Hepatocyte (in vitro differentiated cells): Measurements from ENCODE around the gene TMEM176A.

Experiments used
- EZH2 ChIP-seq: fragments of 200-600 bp; sonication (generic); IDR thresholded peaks from 2 replicates; pipeline ENCODE4 v1.6.1; 2016; ENCODE audit warnings: antibody characterized with exemption, mild to moderate bottlenecking, borderline replicate concordance
- TF ChIP-seq, protein P1 (sequence below): fragments of 200-600 bp; sonication (generic); IDR thresholded peaks from 2 replicates; pipeline ENCODE4 v1.5.1; 2016; ENCODE audit warnings: antibody characterized with exemption, mild to moderate bottlenecking; ENCODE audit not compliant: poor library complexity

- TF ChIP-seq, protein P1, sequence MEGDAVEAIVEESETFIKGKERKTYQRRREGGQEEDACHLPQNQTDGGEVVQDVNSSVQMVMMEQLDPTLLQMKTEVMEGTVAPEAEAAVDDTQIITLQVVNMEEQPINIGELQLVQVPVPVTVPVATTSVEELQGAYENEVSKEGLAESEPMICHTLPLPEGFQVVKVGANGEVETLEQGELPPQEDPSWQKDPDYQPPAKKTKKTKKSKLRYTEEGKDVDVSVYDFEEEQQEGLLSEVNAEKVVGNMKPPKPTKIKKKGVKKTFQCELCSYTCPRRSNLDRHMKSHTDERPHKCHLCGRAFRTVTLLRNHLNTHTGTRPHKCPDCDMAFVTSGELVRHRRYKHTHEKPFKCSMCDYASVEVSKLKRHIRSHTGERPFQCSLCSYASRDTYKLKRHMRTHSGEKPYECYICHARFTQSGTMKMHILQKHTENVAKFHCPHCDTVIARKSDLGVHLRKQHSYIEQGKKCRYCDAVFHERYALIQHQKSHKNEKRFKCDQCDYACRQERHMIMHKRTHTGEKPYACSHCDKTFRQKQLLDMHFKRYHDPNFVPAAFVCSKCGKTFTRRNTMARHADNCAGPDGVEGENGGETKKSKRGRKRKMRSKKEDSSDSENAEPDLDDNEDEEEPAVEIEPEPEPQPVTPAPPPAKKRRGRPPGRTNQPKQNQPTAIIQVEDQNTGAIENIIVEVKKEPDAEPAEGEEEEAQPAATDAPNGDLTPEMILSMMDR: no peak
- no peak for TF ChIP-seq EZH2
Measured at GRCh38 chr7:150831851-150832250, 31.3 kb downstream of the TMEM176A start.
